CD8-positive, alpha-beta memory T cell (primary cell): Measurements from ENCODE around the gene GPNMB. TPM values are rescaled to one million over a fixed set of nuclear protein-coding genes. Genes with fewer than 3 reads are reported as not detected.

Experiments used
- CTCF ChIA-PET: fragments of 350-600 bp; sonication (Branson Sonifier 250); formaldehyde crosslinking; loops from one replicate; lab custom pipeline; 2021; ENCODE audit warnings: antibody characterized with exemption; lab: Charles Lee
- POLR2A ChIA-PET: fragments of 350-600 bp; sonication (Branson Sonifier 250); formaldehyde crosslinking; loops from one replicate; lab custom pipeline; 2021; ENCODE audit warnings: antibody characterized with exemption; lab: Charles Lee
- DNase-seq, 5 donors: peaks; one replicate each; pipeline versions ENCODE4 v3.0.0 to v3.0.0-alpha.2; 2020 to 2022; ENCODE audit warnings: mixed read lengths in 1 of 5
- H3K27ac ChIP-seq: one replicate; pipeline ENCODE4 v1.7.0; 2013; ENCODE audit warnings: low read depth, mild to moderate bottlenecking, low read length, moderate library complexity
- H3K27me3 ChIP-seq: 2 replicates; pipeline ENCODE4 v1.7.0; 2013; ENCODE audit warnings: low read length, mild to moderate bottlenecking; ENCODE audit not compliant: insufficient read depth, poor library complexity, severe bottlenecking
- H3K36me3 ChIP-seq: 2 replicates; pipeline ENCODE4 v1.7.0; 2013; ENCODE audit warnings: mild to moderate bottlenecking, low read length, moderate library complexity; ENCODE audit not compliant: insufficient read depth
- H3K4me1 ChIP-seq: 2 replicates; pipeline ENCODE4 v1.7.0; 2013; ENCODE audit warnings: mild to moderate bottlenecking, low read length, moderate library complexity; ENCODE audit not compliant: insufficient read depth
- H3K4me3 ChIP-seq: 2 replicates; pipeline ENCODE4 v1.7.0; 2013; ENCODE audit warnings: mild to moderate bottlenecking, low read length
- H3K9me3 ChIP-seq: 2 replicates; pipeline ENCODE4 v1.7.0; 2013; ENCODE audit warnings: mild to moderate bottlenecking, low read length
- H3K27ac Mint-ChIP-seq, 8 donors: one replicate each; pipeline ENCODE4 v1.8.0; 2020 to 2021; ENCODE audit warnings: mixed read lengths in 8 of 8, mild to moderate bottlenecking in 6 of 8, inconsistent platforms in 3 of 8, moderate library complexity in 3 of 8
- H3K27me3 Mint-ChIP-seq, 2 donors: one replicate each; pipeline ENCODE4 v1.8.0; 2020 to 2021; ENCODE audit warnings: mixed read lengths in 2 of 2, mild to moderate bottlenecking in 1 of 2, moderate library complexity in 1 of 2
- H3K36me3 Mint-ChIP-seq, 3 donors: one replicate each; pipeline ENCODE4 v1.8.0; 2020 to 2021; ENCODE audit warnings: mixed read lengths in 3 of 3, inconsistent platforms in 1 of 3, mild to moderate bottlenecking in 1 of 3
- H3K4me1 Mint-ChIP-seq, 3 donors: one replicate each; pipeline ENCODE4 v1.8.0; 2020 to 2021; ENCODE audit warnings: mixed read lengths in 3 of 3, inconsistent platforms in 1 of 3, mild to moderate bottlenecking in 1 of 3
- H3K4me3 Mint-ChIP-seq, 7 donors: one replicate each; pipeline ENCODE4 v1.8.0; 2020 to 2021; ENCODE audit warnings: mixed read lengths in 7 of 7, mild to moderate bottlenecking in 6 of 7, moderate library complexity in 4 of 7, inconsistent platforms in 2 of 7
- H3K9me3 Mint-ChIP-seq, 5 donors: one replicate each; pipeline ENCODE4 v1.8.0; 2020 to 2022; ENCODE audit warnings: mixed read lengths in 5 of 5, mild to moderate bottlenecking in 3 of 5, moderate library complexity in 2 of 5, inconsistent platforms in 1 of 5
- polyA plus RNA-seq: library from polyadenylated mRNA; unstranded; fragments of 300-500 nt; fragmentation: Illumina TruSeq; gene quantifications from one replicate; pipeline ENCODE4 v1.2.3, GENCODE V29; 2021
- total RNA-seq, 2 experiments: library from RNA; stranded (reverse); gene quantifications; one replicate each; pipeline ENCODE4 v1.2.3, GENCODE V29; 2021

GPNMB gene
- total and polyA plus RNA-seq, 3 experiments from 2014 or later: 7.2 to 9.4 TPM; not detected in 1

DNA sequence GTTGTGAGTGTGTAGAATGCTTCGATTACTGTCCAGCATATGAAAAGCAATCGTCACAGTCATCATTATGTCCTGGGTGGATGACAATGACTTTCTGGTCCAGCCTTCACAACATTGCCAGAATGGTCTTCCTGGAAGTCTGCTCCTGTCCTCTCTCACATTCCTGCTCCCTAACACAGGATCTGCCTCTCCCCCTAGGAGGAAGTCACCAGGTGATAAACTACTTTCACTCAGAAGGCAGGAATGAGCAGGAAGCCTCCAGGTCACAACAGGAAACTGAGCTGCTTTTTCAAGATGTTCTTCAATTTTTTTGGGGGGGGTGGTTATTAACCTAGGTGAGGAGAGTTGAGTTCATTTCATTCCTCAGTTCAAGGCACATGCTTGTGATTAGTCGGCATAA lies 13.6 kb upstream of the GPNMB start:
- peaks cover 4 to 17% (median 11%) of the 10 kb centered on the region in 3 donors for H3K4me1 Mint-ChIP-seq
- no peaks in the 10 kb centered on the region for H3K9me3 Mint-ChIP-seq
- H3K27me3 Mint-ChIP-seq: peaks cover 0 to 2% of the 10 kb centered on the region in 2 donors
- H3K27ac ChIP-seq: no peak overlapping the region
- no peak for DNase-seq
- no peak overlapping the region for H3K4me3 ChIP-seq
- H3K36me3 Mint-ChIP-seq: peaks cover 0 to 5% (median 0%) of the 10 kb centered on the region in 3 donors
- no peaks in the 10 kb centered on the region for H3K27me3 ChIP-seq
- H3K9me3 ChIP-seq: no peaks in the 10 kb centered on the region
- no peak overlapping the region for H3K27ac Mint-ChIP-seq
- H3K36me3 ChIP-seq: no peaks in the 10 kb centered on the region
- ChIA-PET POLR2A (no interaction called here), CTCF (no interaction called here)
- no peak overlapping the region for H3K4me3 Mint-ChIP-seq
- no peaks in the 10 kb centered on the region for H3K4me1 ChIP-seq

DNA sequence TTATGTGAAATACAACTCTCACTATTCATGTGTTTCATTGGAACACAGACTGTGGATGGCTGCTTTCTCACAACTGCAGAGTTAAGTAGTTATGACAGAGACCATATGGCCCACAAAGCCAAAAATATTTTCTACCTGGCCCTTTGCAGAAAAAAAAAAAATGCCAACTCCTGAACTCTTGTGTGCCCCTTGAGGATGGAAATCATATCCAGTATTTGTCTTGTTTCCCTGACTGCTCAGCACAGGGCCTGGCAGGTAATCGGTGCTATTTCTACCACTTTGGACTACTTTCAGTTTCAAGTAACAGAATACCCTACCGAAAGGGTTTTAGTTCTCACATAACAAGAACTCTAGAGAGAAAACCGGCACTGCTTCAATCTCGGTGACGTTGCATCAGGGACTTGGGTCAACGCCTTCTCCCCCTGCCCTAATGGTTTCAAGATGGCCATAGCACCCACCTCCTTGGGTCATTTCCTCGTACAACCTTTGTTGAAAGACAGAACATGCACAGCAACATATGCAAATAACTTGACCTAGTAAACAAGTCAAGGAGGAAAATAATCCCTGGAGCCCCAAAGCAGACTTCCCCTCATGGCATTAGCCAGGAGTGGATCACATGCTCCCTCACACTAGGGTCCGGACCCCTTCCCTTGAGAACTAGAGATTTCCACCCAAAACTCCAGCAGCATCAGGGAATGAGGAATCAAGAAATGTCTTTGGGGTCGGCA lies 11.8 kb upstream of the GPNMB start:
- H3K36me3 ChIP-seq: no peaks in the 10 kb centered on the region
- POLR2A ChIA-PET: no interaction called here
- peaks cover 0 to 1% (median 0%) of the 10 kb centered on the region in 3 donors for H3K36me3 Mint-ChIP-seq
- no peaks in the 10 kb centered on the region for H3K27me3 ChIP-seq
- CTCF ChIA-PET: no interaction called here
- no peaks in the 10 kb centered on the region for H3K9me3 ChIP-seq
- H3K4me3 ChIP-seq: no peak overlapping the region
- peaks cover 4 to 17% (median 11%) of the 10 kb centered on the region in 3 donors for H3K4me1 Mint-ChIP-seq
- H3K9me3 Mint-ChIP-seq: no peaks in the 10 kb centered on the region
- H3K4me1 ChIP-seq: no peaks in the 10 kb centered on the region
- peak overlapping the region; percentile 23 to 81 (median 69) for H3K4me3 Mint-ChIP-seq
- no peak for DNase-seq
- H3K27ac ChIP-seq: no peak overlapping the region
- peak overlapping the region in 6 of 8 donors; percentile 15 to 86 (median 62) for H3K27ac Mint-ChIP-seq
- peaks cover 0 to 2% of the 10 kb centered on the region in 2 donors for H3K27me3 Mint-ChIP-seq

DNA sequence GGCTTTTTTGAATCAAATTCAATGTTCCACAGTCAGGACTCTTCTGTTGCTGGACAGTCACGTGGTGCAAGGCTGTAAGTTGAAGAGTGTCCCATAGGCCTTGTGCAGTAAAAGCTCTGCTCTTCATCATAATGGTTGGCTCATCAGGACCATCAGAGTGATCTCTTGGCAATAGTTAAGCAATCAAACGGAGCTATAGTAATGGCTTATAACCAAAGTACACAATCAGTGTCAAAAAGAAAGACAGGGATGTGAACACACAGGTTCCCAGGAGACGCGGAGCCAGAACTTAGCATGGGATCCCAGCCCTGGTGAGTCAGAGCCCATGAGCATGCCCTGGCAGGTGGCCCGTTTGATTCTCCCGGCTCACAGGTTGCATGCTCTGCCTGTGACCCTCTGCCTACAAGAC lies 10.8 kb upstream of the GPNMB start:
- no peak overlapping the region for H3K27ac ChIP-seq
- no peak overlapping the region for H3K27ac Mint-ChIP-seq
- ChIA-PET POLR2A (no interaction called here), CTCF (no interaction called here)
- H3K36me3 Mint-ChIP-seq: peaks cover 0 to 1% (median 0%) of the 10 kb centered on the region in 3 donors
- no peaks in the 10 kb centered on the region for H3K4me1 ChIP-seq
- no peak overlapping the region for H3K4me3 Mint-ChIP-seq
- H3K4me1 Mint-ChIP-seq: peaks cover 4 to 17% (median 11%) of the 10 kb centered on the region in 3 donors
- peaks cover 0 to 2% of the 10 kb centered on the region in 2 donors for H3K27me3 Mint-ChIP-seq
- no peaks in the 10 kb centered on the region for H3K27me3 ChIP-seq
- no peak overlapping the region for H3K4me3 ChIP-seq
- no peaks in the 10 kb centered on the region for H3K9me3 Mint-ChIP-seq
- DNase-seq: no peak
- H3K36me3 ChIP-seq: no peaks in the 10 kb centered on the region
- H3K9me3 ChIP-seq: no peaks in the 10 kb centered on the region

DNA sequence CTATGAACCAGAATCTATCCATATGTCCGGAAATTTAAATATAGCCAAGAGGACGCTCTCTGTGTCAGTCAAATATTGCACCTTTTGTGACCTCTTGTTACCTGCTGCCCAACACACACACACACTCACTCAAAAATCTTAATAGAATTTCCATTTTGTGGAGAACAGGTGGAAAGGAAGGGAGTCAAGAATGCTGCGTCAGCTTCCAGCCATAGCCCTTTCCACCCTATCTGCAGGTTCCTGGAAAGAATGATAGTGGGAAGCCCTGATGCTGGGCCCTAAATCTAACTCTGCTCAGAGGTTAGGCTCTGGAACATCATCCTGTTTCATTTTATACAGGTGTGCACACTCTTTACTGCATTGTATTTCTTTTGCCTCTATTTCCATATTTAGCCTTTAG lies 9.6 kb upstream of the GPNMB start:
- ChIA-PET CTCF (no interaction called here), POLR2A (no interaction called here)
- no peaks in the 10 kb centered on the region for H3K27me3 ChIP-seq
- Mint-ChIP-seq H3K27me3 (peaks cover 0 to 2% of the 10 kb centered on the region in 2 donors), H3K27ac (no peak overlapping the region), H3K36me3 (peaks cover 0 to 1% (median 0%) of the 10 kb centered on the region in 3 donors), H3K4me3 (no peak overlapping the region), H3K4me1 (peaks cover 4 to 17% (median 11%) of the 10 kb centered on the region in 3 donors), H3K9me3 (no peaks in the 10 kb centered on the region)
- H3K9me3 ChIP-seq: no peaks in the 10 kb centered on the region
- H3K4me1 ChIP-seq: no peaks in the 10 kb centered on the region
- no peak overlapping the region for H3K27ac ChIP-seq
- no peaks in the 10 kb centered on the region for H3K36me3 ChIP-seq
- H3K4me3 ChIP-seq: no peak overlapping the region
- no peak for DNase-seq

DNA sequence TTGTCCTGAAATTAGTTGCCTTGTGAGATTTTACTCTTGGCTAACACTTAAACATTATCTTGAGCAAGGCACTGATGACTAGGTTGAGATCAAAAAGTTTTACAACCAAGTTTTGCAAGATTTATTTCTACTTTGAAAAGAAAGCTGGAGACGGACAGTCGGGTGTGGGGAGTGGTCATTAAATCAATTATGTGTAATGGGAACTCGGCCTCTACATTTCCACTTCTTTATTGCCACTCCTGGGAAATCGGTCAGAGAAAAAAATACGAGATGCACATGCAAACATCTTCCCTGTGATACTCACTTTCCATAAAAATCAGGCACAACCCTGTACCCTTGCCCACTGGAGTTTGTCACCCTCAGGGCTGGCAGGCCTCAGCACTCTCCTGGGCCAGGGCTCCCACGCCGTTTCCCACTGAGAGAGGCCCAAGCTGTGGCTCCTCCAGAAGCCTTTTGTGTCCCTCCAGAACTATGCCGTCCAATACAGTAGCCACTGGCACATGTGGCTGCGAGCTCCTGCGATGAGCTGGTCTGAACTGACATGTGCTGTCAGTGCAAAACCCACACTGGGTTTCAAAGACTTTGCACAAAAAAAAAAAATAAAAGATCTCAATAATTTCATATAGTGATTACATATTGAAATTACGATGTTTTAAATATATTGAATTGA lies 7.5 kb upstream of the GPNMB start:
- Histone ChIP-seq H3K4me3 (no peak overlapping the region), H3K36me3 (no peaks in the 10 kb centered on the region), H3K4me1 (no peaks in the 10 kb centered on the region), H3K27ac (no peak overlapping the region), H3K9me3 (no peaks in the 10 kb centered on the region), H3K27me3 (no peaks in the 10 kb centered on the region)
- POLR2A ChIA-PET: no interaction called here
- CTCF ChIA-PET: no interaction called here
- H3K27me3 Mint-ChIP-seq: peaks cover 7 to 14% of the 10 kb centered on the region in 2 donors
- no peaks in the 10 kb centered on the region for H3K36me3 Mint-ChIP-seq
- peaks cover 0 to 1% (median 0%) of the 10 kb centered on the region in 5 donors for H3K9me3 Mint-ChIP-seq
- H3K4me1 Mint-ChIP-seq: peaks cover 4 to 10% (median 9%) of the 10 kb centered on the region in 3 donors
- H3K4me3 Mint-ChIP-seq: no peak overlapping the region
- H3K27ac Mint-ChIP-seq: no peak overlapping the region
- no peak for DNase-seq

DNA sequence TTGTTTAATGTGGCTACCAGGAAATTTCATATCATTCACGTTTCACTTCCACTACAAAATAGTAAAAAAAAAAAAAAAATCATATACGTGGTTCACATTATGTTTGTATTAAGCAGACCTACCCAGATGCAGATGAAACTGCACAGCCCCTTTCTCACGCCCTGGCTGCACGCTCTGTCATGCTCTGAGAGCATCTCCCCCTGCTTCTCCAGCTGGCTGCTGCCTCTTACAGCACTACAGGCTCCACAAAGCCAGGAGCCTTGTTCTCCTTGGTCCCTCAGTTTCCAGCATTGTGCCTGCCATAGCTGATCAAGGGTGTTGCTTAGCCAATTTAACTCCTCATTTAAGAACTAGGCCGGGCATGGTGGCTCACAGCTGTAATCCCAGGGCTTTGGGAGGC lies 6.9 kb upstream of the GPNMB start:
- Mint-ChIP-seq H3K27me3 (peaks cover 6 to 20% of the 10 kb centered on the region in 2 donors), H3K4me1 (peaks cover 3 to 4% (median 4%) of the 10 kb centered on the region in 3 donors), H3K36me3 (no peaks in the 10 kb centered on the region), H3K9me3 (peaks cover 0 to 1% (median 0%) of the 10 kb centered on the region in 5 donors), H3K4me3 (no peak overlapping the region), H3K27ac (no peak overlapping the region)
- ChIA-PET POLR2A (no interaction called here), CTCF (no interaction called here)
- Histone ChIP-seq H3K4me3 (no peak overlapping the region), H3K9me3 (no peaks in the 10 kb centered on the region), H3K36me3 (no peaks in the 10 kb centered on the region), H3K27ac (no peak overlapping the region), H3K4me1 (no peaks in the 10 kb centered on the region), H3K27me3 (no peaks in the 10 kb centered on the region)
- DNase-seq: no peak

DNA sequence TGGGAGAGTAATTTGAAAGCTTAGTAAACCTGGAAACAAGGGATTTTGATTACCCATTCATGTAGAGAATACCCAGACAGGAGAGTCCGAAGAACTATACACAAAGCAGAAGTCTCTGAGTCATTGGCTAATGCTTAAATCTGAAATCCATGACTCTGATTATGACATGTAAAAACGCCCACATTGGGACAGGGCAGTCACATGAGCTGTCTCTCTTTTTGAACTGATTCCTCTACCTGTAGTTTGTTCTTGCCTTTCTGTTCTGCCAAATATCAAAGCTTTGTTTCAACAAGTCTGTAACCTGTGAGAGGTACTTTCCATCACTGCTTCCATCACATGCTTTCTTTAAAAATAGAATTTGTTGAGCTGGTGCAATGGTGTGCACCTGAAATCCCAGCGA lies 4.3 kb upstream of the GPNMB start:
- ChIA-PET CTCF (interaction anchor here (1.4 kb wide), 1 partner anchor 20 kb away, joined by 4 read pairs; no protein-coding TSS in a partner anchor), POLR2A (no interaction called here)
- H3K4me3 ChIP-seq: no peak overlapping the region
- Mint-ChIP-seq H3K27ac (no peak overlapping the region), H3K4me1 (no peaks in the 10 kb centered on the region), H3K9me3 (peaks cover 0 to 1% (median 0%) of the 10 kb centered on the region in 5 donors), H3K4me3 (no peak overlapping the region), H3K36me3 (no peaks in the 10 kb centered on the region), H3K27me3 (peaks cover 19 to 36% of the 10 kb centered on the region in 2 donors)
- H3K9me3 ChIP-seq: no peaks in the 10 kb centered on the region
- no peaks in the 10 kb centered on the region for H3K36me3 ChIP-seq
- H3K27me3 ChIP-seq: peaks cover 7% of the 10 kb centered on the region
- DNase-seq: no peak
- no peak overlapping the region for H3K27ac ChIP-seq
- H3K4me1 ChIP-seq: no peaks in the 10 kb centered on the region

DNA sequence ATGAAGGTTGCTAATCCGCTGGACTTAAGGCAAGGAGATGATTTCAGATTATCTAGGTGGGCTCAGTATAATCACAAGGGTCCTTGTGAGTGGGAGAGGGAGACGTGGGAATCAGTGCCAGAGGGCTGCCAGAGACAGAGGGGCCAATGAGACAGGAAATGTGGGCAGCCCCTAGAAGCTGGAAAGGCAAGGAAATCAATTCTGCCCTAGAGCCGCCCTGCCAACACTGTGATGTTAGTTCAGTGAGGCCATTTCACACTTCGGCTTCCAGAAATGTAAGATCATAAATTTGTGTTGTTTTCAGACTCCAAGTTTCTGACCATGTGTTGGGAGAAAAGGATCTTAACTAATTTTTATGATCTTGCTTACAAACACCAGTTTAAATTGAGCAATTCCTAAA lies 3.6 kb upstream of the GPNMB start:
- Mint-ChIP-seq H3K9me3 (peaks cover 0 to 1% (median 0%) of the 10 kb centered on the region in 5 donors), H3K4me1 (peaks cover 0 to 2% (median under 1%) of the 10 kb centered on the region in 3 donors), H3K4me3 (no peak overlapping the region), H3K27ac (peak overlapping the region in 1 of 8 donors; percentile 25), H3K27me3 (peaks cover 20 to 38% of the 10 kb centered on the region in 2 donors), H3K36me3 (no peaks in the 10 kb centered on the region)
- Histone ChIP-seq H3K27ac (no peak overlapping the region), H3K9me3 (no peaks in the 10 kb centered on the region), H3K27me3 (peaks cover 7% of the 10 kb centered on the region), H3K4me3 (no peak overlapping the region), H3K4me1 (no peaks in the 10 kb centered on the region), H3K36me3 (no peaks in the 10 kb centered on the region)
- no peak for DNase-seq
- CTCF ChIA-PET: interaction anchor here (1.4 kb wide), 1 partner anchor 20 kb away, joined by 4 read pairs; no protein-coding TSS in a partner anchor
- POLR2A ChIA-PET: no interaction called here
